Measurements from ENCODE around the gene GNAL.
A peak's percentile ranks its signal among the peaks of the same experiment; 100 is the strongest.
"Not testable (repeated sequence)": the region's sequence is repeated elsewhere in the genome, so short reads cannot be mapped to it uniquely, and the experiment has no call there.

Gene GNAL

GRCh38 chr18:11906926-11907874 is 218.1 kb downstream of the GNAL start:
- H3K4me2 ChIP-seq, result peak overlapping the region; percentile 63
- H3K27me3 ChIP-seq (ENCODE audit: insufficient read depth, low read depth), result no peaks in the 10 kb centered on the region
- no peaks in the 10 kb centered on the region for H3K36me3 ChIP-seq (ENCODE audit: insufficient read depth)
- TF ChIP-seq, protein P1, sequence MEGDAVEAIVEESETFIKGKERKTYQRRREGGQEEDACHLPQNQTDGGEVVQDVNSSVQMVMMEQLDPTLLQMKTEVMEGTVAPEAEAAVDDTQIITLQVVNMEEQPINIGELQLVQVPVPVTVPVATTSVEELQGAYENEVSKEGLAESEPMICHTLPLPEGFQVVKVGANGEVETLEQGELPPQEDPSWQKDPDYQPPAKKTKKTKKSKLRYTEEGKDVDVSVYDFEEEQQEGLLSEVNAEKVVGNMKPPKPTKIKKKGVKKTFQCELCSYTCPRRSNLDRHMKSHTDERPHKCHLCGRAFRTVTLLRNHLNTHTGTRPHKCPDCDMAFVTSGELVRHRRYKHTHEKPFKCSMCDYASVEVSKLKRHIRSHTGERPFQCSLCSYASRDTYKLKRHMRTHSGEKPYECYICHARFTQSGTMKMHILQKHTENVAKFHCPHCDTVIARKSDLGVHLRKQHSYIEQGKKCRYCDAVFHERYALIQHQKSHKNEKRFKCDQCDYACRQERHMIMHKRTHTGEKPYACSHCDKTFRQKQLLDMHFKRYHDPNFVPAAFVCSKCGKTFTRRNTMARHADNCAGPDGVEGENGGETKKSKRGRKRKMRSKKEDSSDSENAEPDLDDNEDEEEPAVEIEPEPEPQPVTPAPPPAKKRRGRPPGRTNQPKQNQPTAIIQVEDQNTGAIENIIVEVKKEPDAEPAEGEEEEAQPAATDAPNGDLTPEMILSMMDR (conservative IDR thresholded peaks at IDR 0.05; ENCODE audit: low read depth, low read length), result no peak
- H3K4me1 ChIP-seq (ENCODE audit: low read depth, poor library complexity, severe bottlenecking), result peaks cover 7% of the 10 kb centered on the region
- H3K9ac ChIP-seq, result peak overlapping the region; percentile 89; the same call in 1 of the 2 replicates
- no peak overlapping the region for H3K4me3 ChIP-seq (IDR thresholded peaks at IDR 0.05; ENCODE audit: insufficient read depth, low read depth, low read length)
- no peak overlapping the region for H3K27ac ChIP-seq
- no peaks in the 10 kb centered on the region for H3K79me2 ChIP-seq (ENCODE audit: insufficient read depth, low read depth)
- no peaks in the 10 kb centered on the region for H4K20me1 ChIP-seq (ENCODE audit: insufficient read depth)
- peak overlapping the region; percentile 92 for H2AFZ ChIP-seq (ENCODE audit: low read depth)

DNA sequence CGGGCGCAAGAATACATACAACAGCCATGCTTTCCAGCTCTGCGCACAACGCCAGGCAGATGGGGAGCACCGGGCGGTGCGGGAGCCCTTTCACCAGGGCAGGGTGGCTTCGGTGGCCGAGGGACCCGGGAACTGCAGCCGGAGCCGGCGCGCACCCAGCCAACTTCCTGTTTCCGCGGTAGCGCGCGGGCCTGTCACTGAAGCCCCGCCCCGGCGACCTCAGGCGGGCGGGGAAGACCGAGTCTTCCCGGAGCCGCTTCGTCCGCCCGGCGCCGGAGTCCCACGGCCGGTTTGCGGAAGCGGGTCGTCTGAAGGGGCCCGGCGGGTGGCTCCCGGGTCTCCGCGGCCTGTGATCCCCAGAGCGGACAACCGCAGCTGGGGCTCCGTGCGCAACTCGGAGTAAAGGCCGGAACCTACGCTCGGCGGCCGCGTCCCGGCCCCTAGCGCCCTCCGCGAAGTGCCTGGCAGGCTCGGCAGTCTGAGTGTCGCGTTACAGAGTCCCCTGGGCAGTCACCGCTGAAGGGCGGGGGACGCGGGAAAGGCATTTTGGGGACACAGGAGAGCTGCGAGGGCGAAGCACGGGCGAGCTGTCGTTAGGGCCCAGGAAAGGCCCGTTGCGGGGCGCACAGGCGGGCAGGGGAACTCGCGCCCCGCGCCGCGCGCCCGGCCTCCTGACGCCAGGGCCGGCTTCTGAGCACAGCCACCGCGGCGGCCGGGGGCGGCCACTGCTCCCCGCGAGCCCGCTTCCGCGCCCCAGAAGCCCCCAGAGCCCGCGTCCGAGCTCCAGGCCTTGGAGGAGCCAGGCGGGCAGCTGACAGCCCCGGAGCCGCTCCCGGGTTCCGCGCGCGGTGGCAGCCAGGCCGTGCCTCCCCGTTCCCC is 219.4 kb downstream of the GNAL start, which contains the start of gene MPPE1:
MPPE1 (minus strand) TSS at position 136 of the 879 bp plus-strand sequence. CDS start 11,053 bp downstream, outside the sequence.
- Histone ChIP-seq H3K9ac (peak within 1 kb of the TSS; percentile 89), H3K27me3 (ENCODE audit: insufficient read depth, low read depth) (no peaks in the 10 kb centered on the region), H3K4me3 (IDR thresholded peaks at IDR 0.05; ENCODE audit: insufficient read depth, low read depth, low read length) (no peak within 1 kb of the TSS), H2AFZ (ENCODE audit: low read depth) (peak within 1 kb of the TSS; percentile 92), H3K79me2 (ENCODE audit: insufficient read depth, low read depth) (no peaks in the 10 kb centered on the region), H3K4me2 (peak within 1 kb of the TSS; percentile 63), H4K20me1 (ENCODE audit: insufficient read depth) (no peaks in the 10 kb centered on the region), H3K36me3 (ENCODE audit: insufficient read depth) (no peaks in the 10 kb centered on the region), H3K4me1 (ENCODE audit: low read depth, poor library complexity, severe bottlenecking) (peaks cover 7% of the 10 kb centered on the region), H3K27ac (peak within 1 kb of the TSS; percentile 90)
- TF ChIP-seq, protein P1 (conservative IDR thresholded peaks at IDR 0.05; ENCODE audit: low read depth, low read length), result no peak

GRCh38 chr18:11909061-11909455 is 220.0 kb downstream of the GNAL start:
- H3K9ac ChIP-seq, result peak overlapping the region; percentile 89
- peak overlapping the region; percentile 63 for H3K4me2 ChIP-seq
- peaks cover 7% of the 10 kb centered on the region for H3K4me1 ChIP-seq (ENCODE audit: low read depth, poor library complexity, severe bottlenecking)
- H3K79me2 ChIP-seq (ENCODE audit: insufficient read depth, low read depth), result no peaks in the 10 kb centered on the region
- peak overlapping the region; percentile 92 for H2AFZ ChIP-seq (ENCODE audit: low read depth)
- H3K4me3 ChIP-seq (IDR thresholded peaks at IDR 0.05; ENCODE audit: insufficient read depth, low read depth, low read length), result no peak overlapping the region
- no peaks in the 10 kb centered on the region for H3K36me3 ChIP-seq (ENCODE audit: insufficient read depth)
- no peaks in the 10 kb centered on the region for H4K20me1 ChIP-seq (ENCODE audit: insufficient read depth)
- TF ChIP-seq, protein P1 (conservative IDR thresholded peaks at IDR 0.05; ENCODE audit: low read depth, low read length), result no peak
- H3K27ac ChIP-seq, result peak overlapping the region; percentile 90
- no peaks in the 10 kb centered on the region for H3K27me3 ChIP-seq (ENCODE audit: insufficient read depth, low read depth)

- H3K36me3 ChIP-seq (ENCODE audit: insufficient read depth), result no peaks in the 10 kb centered on the region
- no peak overlapping the region for H3K4me3 ChIP-seq (IDR thresholded peaks at IDR 0.05; ENCODE audit: insufficient read depth, low read depth, low read length)
- TF ChIP-seq, protein P1 (conservative IDR thresholded peaks at IDR 0.05; ENCODE audit: low read depth, low read length), result no peak
- H3K9ac ChIP-seq, result peak overlapping the region; percentile 89; the same call in 1 of the 2 replicates
- no peaks in the 10 kb centered on the region for H4K20me1 ChIP-seq (ENCODE audit: insufficient read depth)
- H3K4me2 ChIP-seq, result peak overlapping the region; percentile 63
- peak overlapping the region; percentile 90; the same call in 1 of the 2 replicates for H3K27ac ChIP-seq
- no peaks in the 10 kb centered on the region for H3K79me2 ChIP-seq (ENCODE audit: insufficient read depth, low read depth)
- H2AFZ ChIP-seq (ENCODE audit: low read depth), result peak overlapping the region; percentile 92
- H3K4me1 ChIP-seq (ENCODE audit: low read depth, poor library complexity, severe bottlenecking), result peaks cover 7% of the 10 kb centered on the region
- no peaks in the 10 kb centered on the region for H3K27me3 ChIP-seq (ENCODE audit: insufficient read depth, low read depth)
These were observed 220.5 kb downstream of the GNAL start for GRCh38 chr18:11909591-11910026.

GRCh38 chr18:11916880-11917279 is 227.8 kb downstream of the GNAL start:
- H3K27me3 ChIP-seq (ENCODE audit: insufficient read depth, low read depth); H3K4me2 ChIP-seq; H3K27ac ChIP-seq; H4K20me1 ChIP-seq (ENCODE audit: insufficient read depth); H3K4me3 ChIP-seq (IDR thresholded peaks at IDR 0.05; ENCODE audit: insufficient read depth, low read depth, low read length); H3K4me1 ChIP-seq (ENCODE audit: low read depth, poor library complexity, severe bottlenecking); H3K9ac ChIP-seq; H3K79me2 ChIP-seq (ENCODE audit: insufficient read depth, low read depth); H3K36me3 ChIP-seq (ENCODE audit: insufficient read depth); H2AFZ ChIP-seq (ENCODE audit: low read depth): not testable (repeated sequence)

DNA sequence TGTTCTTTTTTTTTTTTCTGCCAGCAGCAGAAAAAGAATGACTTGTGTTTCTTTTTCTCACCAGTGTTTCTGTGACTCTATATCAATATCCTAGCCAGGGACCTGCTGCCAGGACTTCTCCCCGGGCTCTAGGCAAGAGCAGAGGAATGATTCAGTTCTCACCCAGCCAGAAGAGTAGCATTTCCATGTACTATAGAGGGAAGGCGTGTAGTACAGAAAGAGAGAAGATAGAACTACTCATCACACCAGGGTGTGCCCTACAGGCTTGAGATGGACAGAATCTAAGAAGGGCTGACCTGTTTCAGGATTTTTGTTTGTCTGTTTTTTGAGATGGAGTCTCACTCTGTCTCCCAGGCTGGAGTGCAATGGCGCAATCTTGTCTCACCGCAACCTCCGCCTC is 230.5 kb downstream of the GNAL start:
- not testable (repeated sequence) for H3K4me2 ChIP-seq; H3K27ac ChIP-seq; H3K9ac ChIP-seq; H3K36me3 ChIP-seq (ENCODE audit: insufficient read depth); H4K20me1 ChIP-seq (ENCODE audit: insufficient read depth); H3K4me1 ChIP-seq (ENCODE audit: low read depth, poor library complexity, severe bottlenecking); H3K79me2 ChIP-seq (ENCODE audit: insufficient read depth, low read depth); H2AFZ ChIP-seq (ENCODE audit: low read depth); H3K4me3 ChIP-seq (IDR thresholded peaks at IDR 0.05; ENCODE audit: insufficient read depth, low read depth, low read length); H3K27me3 ChIP-seq (ENCODE audit: insufficient read depth, low read depth)
